Lower leg skin (tissue), 4 donors: ENCODE data around the gene ATF2. TPM values are rescaled to one million over a fixed set of nuclear protein-coding genes. Genes with fewer than 3 reads are reported as not detected.
"Not testable (repeated sequence)": the region's sequence is repeated elsewhere in the genome, so short reads cannot be mapped to it uniquely, and the experiment has no call there.

Experiments
- DNase-seq, 2 donors: peaks; one replicate each; pipeline ENCODE4 v3.0.0-alpha.2; 2019; ENCODE audit warnings: low spot score in 2 of 2
- H3K4me3 ChIP-seq: fragments of 200-600 bp; sonication (generic); 2 replicates; pipeline ENCODE4 v1.5.1; 2017; ENCODE audit warnings: mild to moderate bottlenecking, low read depth; ENCODE audit not compliant: poor library complexity, severe bottlenecking
- CTCF ChIP-seq, 3 donors: fragments of 450-650 bp; IDR thresholded peaks; one replicate each; pipeline ENCODE4 v1.5.1; 2016; ENCODE audit warnings: antibody characterized with exemption in 3 of 3, mild to moderate bottlenecking in 3 of 3, moderate library complexity in 2 of 3
- POLR2A ChIP-seq, 2 donors: fragments of 450-650 bp; IDR thresholded peaks; one replicate each; pipeline ENCODE4 v1.6.1; 2016 to 2017; ENCODE audit warnings: antibody characterized with exemption in 2 of 2, mild to moderate bottlenecking in 1 of 2, moderate library complexity in 1 of 2
- WGBS, 2 donors: methylation state at CpG; one replicate each; pipeline ENCODE4 v1.1.5; 2018; 5-methylcytosine and 5-hydroxymethylcytosine counted together
- intact Hi-C: fragments of 100-400 bp; cut with DNase I; formaldehyde crosslinking; loops from one replicate; pipeline ENCODE4 v1.15.0; 2023; ENCODE audit warnings: low total_unique reads
- total RNA-seq, 4 donors: library from RNA; depleted of rRNA; stranded (reverse); fragments of >200 nt; gene quantifications; one replicate each; pipeline ENCODE4 v1.1.0, GENCODE V29; 2016

Gene ATF2
- total RNA-seq, 4 donors from 2014 or later: 19.1 to 24.5 (median 21.5) TPM

DNA sequence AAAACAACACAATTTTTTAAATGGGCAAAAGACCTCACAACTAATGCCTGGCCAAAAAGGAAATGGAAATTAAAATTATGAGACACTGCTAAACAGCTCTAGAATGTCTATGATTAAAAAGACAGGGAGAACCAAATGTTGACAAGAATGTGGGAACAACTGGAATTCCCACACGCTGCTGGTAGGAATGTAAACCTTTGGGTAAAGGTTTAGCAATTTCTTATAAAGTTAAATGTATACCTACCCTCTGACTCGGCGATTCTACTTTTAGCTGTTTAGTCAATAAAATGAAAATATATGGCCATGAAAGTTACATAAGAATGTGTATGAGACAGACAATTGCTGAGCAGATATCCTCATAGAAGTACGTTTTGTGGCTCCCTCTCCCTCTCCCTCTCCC, 60.9 kb downstream of the ATF2 start:
- 94 to 96% methylated on average over 4 of the region's 4 CpGs for WGBS, 2 donors

DNA sequence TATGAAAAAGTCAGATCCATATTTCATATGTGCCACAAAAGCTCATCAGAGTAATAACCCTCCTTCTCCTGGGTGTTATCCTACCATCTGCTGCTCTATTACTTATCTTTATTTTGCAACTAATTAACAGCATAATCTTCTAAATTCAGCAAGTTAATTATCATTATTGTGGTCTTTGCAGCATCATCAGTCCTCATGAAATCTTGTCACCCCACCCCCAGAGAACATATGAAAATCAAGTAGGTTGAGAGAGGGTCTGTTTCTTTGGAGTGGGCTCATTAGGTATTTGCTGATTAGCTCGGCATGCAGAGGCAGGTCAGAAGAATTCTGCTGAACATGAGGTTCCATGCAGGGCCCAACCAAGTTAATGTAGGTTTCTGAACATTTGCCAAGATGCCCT, 64.8 kb downstream of the ATF2 start:
- no peak overlapping the region for H3K4me3 ChIP-seq
- TF ChIP-seq POLR2A (IDR thresholded peaks at IDR 0.05): no peak
- no peak for TF ChIP-seq CTCF (IDR thresholded peaks at IDR 0.05)
- 84 to 86% methylated on average over 1 of the region's 1 CpG for WGBS, 2 donors
- intact Hi-C loops: no loop called here
- no peak for DNase-seq

More for the DNA sequence above, 60.9 kb downstream of the ATF2 start:
- TF ChIP-seq CTCF (IDR thresholded peaks at IDR 0.05) (no peak), POLR2A (IDR thresholded peaks at IDR 0.05) (no peak)
- DNase-seq: no peak
- intact Hi-C loops: no loop called here
- H3K4me3 ChIP-seq: no peak overlapping the region

- TF ChIP-seq CTCF (IDR thresholded peaks at IDR 0.05) (no peak), POLR2A (IDR thresholded peaks at IDR 0.05) (no peak)
- H3K4me3 ChIP-seq: no peak overlapping the region
- intact Hi-C loops: no loop called here
- DNase-seq: no peak
Measured at GRCh38 chr2:175101514-175101913, 66.5 kb downstream of the ATF2 start.

DNA sequence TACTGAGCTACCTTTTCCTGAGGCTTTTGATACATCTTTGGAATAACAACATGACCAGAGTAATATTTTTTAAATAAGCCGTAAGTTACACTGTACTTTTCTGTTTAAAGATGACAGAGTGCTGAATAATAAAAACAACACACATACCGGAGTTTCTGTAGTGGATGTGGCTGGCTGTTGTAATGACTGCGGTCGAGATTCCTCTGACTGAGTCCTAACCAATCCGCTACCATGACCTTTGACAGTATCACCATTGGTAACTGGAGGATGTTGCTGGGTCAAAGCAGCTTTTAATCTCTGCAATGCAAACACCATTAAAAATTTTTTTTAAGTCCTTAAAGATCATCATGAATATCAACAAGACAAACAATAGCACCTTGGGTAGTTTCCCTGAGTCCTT, 70.7 kb downstream of the ATF2 start:
- WGBS, 2 donors: 90 to 95% methylated on average over 5 of the region's 5 CpGs
- TF ChIP-seq CTCF (IDR thresholded peaks at IDR 0.05) (no peak), POLR2A (IDR thresholded peaks at IDR 0.05) (no peak)
- no peak overlapping the region for H3K4me3 ChIP-seq

GRCh38 chr2:175084117-175084516, 83.9 kb downstream of the ATF2 start:
- DNase-seq, H3K4me3 ChIP-seq, intact Hi-C loops: not testable (repeated sequence)
- WGBS, 2 donors: 94 to 99% methylated on average over 4 of the region's 4 CpGs

More for the DNA sequence above, 70.7 kb downstream of the ATF2 start:
- intact Hi-C loops: no loop called here
- DNase-seq: no peak

DNA sequence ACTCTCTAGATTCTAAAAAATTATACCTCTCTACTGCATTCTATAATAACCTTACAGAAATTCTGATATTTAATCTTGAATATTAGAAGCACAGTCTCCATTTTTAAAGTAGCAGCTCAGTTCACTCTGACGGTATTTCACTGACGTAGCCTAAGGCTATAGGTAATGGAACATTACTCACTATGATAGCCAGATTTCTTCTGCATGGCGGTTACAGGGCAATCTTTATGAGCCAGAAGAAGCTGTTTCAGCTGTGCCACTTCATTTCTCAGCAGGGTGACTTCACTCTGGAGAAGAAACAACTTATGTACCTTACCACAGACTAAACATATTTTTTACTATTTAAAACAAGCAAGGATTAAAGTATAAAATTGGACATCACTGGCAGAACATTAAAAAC, 87.5 kb downstream of the ATF2 start:
- DNase-seq: no peak
- 73 to 81% methylated on average over 3 of the region's 3 CpGs for WGBS, 2 donors
- no peak for TF ChIP-seq CTCF (IDR thresholded peaks at IDR 0.05)
- no peak for TF ChIP-seq POLR2A (IDR thresholded peaks at IDR 0.05)
- intact Hi-C loops: no loop called here
- no peak overlapping the region for H3K4me3 ChIP-seq
